ENCODE data around the gene HOXC10.

- TF ChIP-seq CTCF (IDR thresholded peaks at IDR 0.05) (no peak), REST (IDR thresholded peaks at IDR 0.05; ENCODE audit: insufficient read depth in 1 of 2, low read depth in 2 of 2, low read length in 1 of 2) (no peak), POLR2AphosphoS5 (IDR thresholded peaks at IDR 0.05; ENCODE audit: low read depth, low read length) (peak; percentile 13; the same call in 1 of the 2 replicates), SIN3A (IDR thresholded peaks at IDR 0.05; ENCODE audit: borderline replicate concordance, insufficient read depth, low read depth, low read length) (0 out of 2 replicates have a peak, but pooled peaks have one; percentile 22), TCF7L2 (IDR thresholded peaks at IDR 0.05; ENCODE audit: low read depth, low read length) (0 out of 2 replicates have a peak, but pooled peaks have one; percentile 4)
Observed at GRCh38 chr12:54014377-54015017, 29.6 kb downstream of the HOXC10 start.

Measured in Panc1 (cell line).